Smooth muscle cell (in vitro differentiated cells): ENCODE measurements around the gene DNAL4. TPM values are rescaled to one million over a fixed set of nuclear protein-coding genes. Genes with fewer than 3 reads are reported as not detected.

Experiments used
- DNase-seq: peaks from one replicate; lab custom pipeline; 2025; ENCODE audit not compliant: unreplicated experiment; lab: John Stamatoyannopoulos, UW
- H2AFZ ChIP-seq: fragments of 200-600 bp; sonication (generic); 2 replicates; pipeline ENCODE4 v1.6.0; 2016; ENCODE audit warnings: antibody characterized with exemption, low read depth, mild to moderate bottlenecking
- H3F3A ChIP-seq: fragments of 200-600 bp; sonication (generic); 2 replicates; pipeline ENCODE4 v1.6.0; 2017; ENCODE audit warnings: antibody characterized with exemption, low read depth
- H3K27ac ChIP-seq: fragments of 200-600 bp; sonication (generic); 2 replicates; pipeline ENCODE4 v1.5.1; 2016; ENCODE audit warnings: low read depth, mild to moderate bottlenecking
- H3K27me3 ChIP-seq: fragments of 200-600 bp; sonication (generic); 2 replicates; pipeline ENCODE4 v1.6.1; 2016; ENCODE audit warnings: low read depth, mild to moderate bottlenecking
- H3K36me3 ChIP-seq: fragments of 200-600 bp; sonication (generic); 2 replicates; pipeline ENCODE4 v1.5.1; 2016; ENCODE audit warnings: low read depth
- H3K4me1 ChIP-seq: fragments of 200-600 bp; sonication (generic); 2 replicates; pipeline ENCODE4 v1.5.1; 2016; ENCODE audit warnings: low read depth
- H3K4me2 ChIP-seq: fragments of 200-600 bp; sonication (generic); 2 replicates; pipeline ENCODE4 v1.6.0; 2016; ENCODE audit warnings: mild to moderate bottlenecking
- H3K4me3 ChIP-seq: fragments of 200-600 bp; sonication (generic); 2 replicates; pipeline ENCODE4 v1.5.1; 2016; ENCODE audit warnings: mild to moderate bottlenecking
- H3K79me2 ChIP-seq: fragments of 200-600 bp; sonication (generic); 2 replicates; pipeline ENCODE4 v1.6.0; 2016; ENCODE audit warnings: low read depth, mild to moderate bottlenecking
- H3K9ac ChIP-seq: fragments of 200-600 bp; sonication (generic); 2 replicates; pipeline ENCODE4 v1.6.0; 2016; ENCODE audit warnings: low read depth
- H3K9me3 ChIP-seq: fragments of 200-600 bp; sonication (generic); replicated peaks from 2 replicates; pipeline ENCODE4 v1.5.1; 2016; ENCODE audit warnings: low read depth
- H4K20me1 ChIP-seq: fragments of 200-600 bp; sonication (generic); 2 replicates; pipeline ENCODE4 v1.6.0; 2016; ENCODE audit warnings: low read depth
- CTCF ChIP-seq: fragments of 200-600 bp; sonication (generic); IDR thresholded peaks from 2 replicates; pipeline ENCODE4 v1.5.1; 2017; ENCODE audit warnings: borderline replicate concordance, mild to moderate bottlenecking, antibody characterized with exemption; ENCODE audit not compliant: insufficient read depth, poor library complexity, severe bottlenecking
- WGBS: methylation state at CpG from one replicate; pipeline ENCODE4 v1.1.7; 2016; ENCODE audit warnings: low lambda C conversion rate; 5-methylcytosine and 5-hydroxymethylcytosine counted together
- polyA plus RNA-seq: library from polyadenylated mRNA; unstranded; fragments of >200 nt; fragmentation: Nextera tagmentation; extraction: Ambion mirVana; gene quantifications from 2 replicates; pipeline ENCODE4 v1.2.1, GENCODE V29; 2016
- total RNA-seq: library from RNA; depleted of rRNA; stranded (reverse); fragments of >200 nt; gene quantifications from 2 replicates; pipeline ENCODE4 v1.2.3, GENCODE V29; 2014

Gene DNAL4
- total and polyA plus RNA-seq, 2 experiments from 2014 or later: 13.5 to 29.7 TPM

- Histone ChIP-seq H3K9ac (no peak overlapping the region), H3K27me3 (no peaks in the 10 kb centered on the region), H3K79me2 (no peaks in the 10 kb centered on the region), H4K20me1 (no peaks in the 10 kb centered on the region), H3F3A (peaks cover 5% of the 10 kb centered on the region), H3K4me1 (no peaks in the 10 kb centered on the region), H3K9me3 (no peaks in the 10 kb centered on the region), H2AFZ (no peak overlapping the region), H3K4me2 (no peak overlapping the region), H3K27ac (no peak overlapping the region), H3K36me3 (no peaks in the 10 kb centered on the region), H3K4me3 (no peak overlapping the region)
- no peak for DNase-seq
- no peak for TF ChIP-seq CTCF
- 82% methylated on average over 9 of the region's 9 CpGs for WGBS
These were observed 26.6 kb downstream of the DNAL4 start for GRCh38 chr22:38767313-38767712.

GRCh38 chr22:38766076-38766777 is 27.7 kb downstream of the DNAL4 start:
- Histone ChIP-seq H3K36me3 (no peaks in the 10 kb centered on the region), H3K27ac (no peak overlapping the region), H3K4me3 (no peak overlapping the region), H3K9ac (no peak overlapping the region), H2AFZ (no peak overlapping the region), H3K4me2 (no peak overlapping the region), H3K79me2 (no peaks in the 10 kb centered on the region), H3K27me3 (no peaks in the 10 kb centered on the region), H3K9me3 (no peaks in the 10 kb centered on the region), H3K4me1 (no peaks in the 10 kb centered on the region), H3F3A (peaks cover 5% of the 10 kb centered on the region), H4K20me1 (no peaks in the 10 kb centered on the region)
- DNase-seq: peak; percentile 27
- TF ChIP-seq CTCF: peak; percentile 75
- WGBS: 51% methylated on average over 14 of the region's 14 CpGs

- no peak overlapping the region for H3K9ac ChIP-seq
- H3K4me3 ChIP-seq: no peak overlapping the region
- H3K4me1 ChIP-seq: no peaks in the 10 kb centered on the region
- 81% methylated on average over 11 of the region's 11 CpGs for WGBS
- H3K27me3 ChIP-seq: no peaks in the 10 kb centered on the region
- TF ChIP-seq CTCF: no peak
- no peak overlapping the region for H3K27ac ChIP-seq
- no peaks in the 10 kb centered on the region for H3K79me2 ChIP-seq
- H3K9me3 ChIP-seq: no peaks in the 10 kb centered on the region
- H4K20me1 ChIP-seq: no peaks in the 10 kb centered on the region
- no peak overlapping the region for H2AFZ ChIP-seq
- no peak for DNase-seq
- no peaks in the 10 kb centered on the region for H3K36me3 ChIP-seq
- H3K4me2 ChIP-seq: no peak overlapping the region
- peaks cover 5% of the 10 kb centered on the region for H3F3A ChIP-seq
These were observed 31.4 kb downstream of the DNAL4 start for GRCh38 chr22:38762551-38762983.
